ENCODE results near the gene CLASRP. TPM values are rescaled to one million over a fixed set of nuclear protein-coding genes. Genes with fewer than 3 reads are reported as not detected.

The CLASRP gene
- total RNA-seq, 1 experiment from 2014 or later = 126 TPM

DNA sequence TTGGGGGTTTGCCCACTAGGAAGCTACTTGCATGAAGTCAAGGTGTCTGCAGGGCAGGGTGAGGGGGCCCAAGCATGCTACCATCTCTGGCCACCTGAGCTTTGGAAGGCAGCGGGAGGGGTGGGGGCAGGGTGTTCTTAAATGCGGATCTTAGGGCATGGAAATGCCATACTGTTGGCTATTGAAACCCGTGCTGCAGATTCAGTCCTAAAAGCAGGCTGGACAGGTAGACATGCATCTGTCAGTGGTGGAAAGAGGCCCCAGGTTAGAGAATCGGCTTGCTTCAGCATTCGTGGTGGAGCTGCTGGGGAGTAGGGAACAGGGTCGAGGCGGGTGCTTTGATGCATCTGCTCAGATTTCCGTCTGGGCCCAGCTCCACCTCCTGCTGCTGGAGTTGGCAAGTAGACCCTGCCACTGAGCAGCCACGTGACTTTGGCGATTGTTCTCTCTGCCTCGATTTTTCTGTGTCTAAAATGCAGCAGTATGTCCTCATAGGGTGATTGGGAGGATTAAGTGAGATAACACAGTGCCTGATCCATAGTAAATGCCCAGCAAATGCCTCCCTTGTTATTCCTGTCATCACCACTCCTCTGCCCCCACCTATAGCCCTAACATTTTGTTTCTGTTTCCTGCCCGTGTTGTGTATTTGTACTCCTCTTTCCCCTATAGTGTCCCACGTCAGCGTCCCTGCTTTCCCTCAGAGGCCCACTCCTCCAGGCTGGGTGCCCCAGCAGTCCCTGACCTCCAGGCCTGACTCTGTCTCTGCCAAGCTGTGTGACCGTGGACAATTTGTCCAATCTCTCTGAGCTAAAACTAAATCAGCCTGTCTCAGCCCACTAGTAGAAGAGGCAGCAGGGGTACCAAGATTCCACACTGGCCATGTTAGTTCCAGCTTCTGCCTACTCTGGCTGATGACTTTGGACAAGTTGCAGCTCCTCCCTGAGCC lies 59.9 kb downstream of the CLASRP start:
- Mint-ChIP-seq H3K36me3 (ENCODE audit: insufficient read depth, unreplicated experiment) (peaks cover 44% of the 10 kb centered on the region), H3K9me3 (ENCODE audit: low read depth, unreplicated experiment) (no peaks in the 10 kb centered on the region), H3K4me3 (ENCODE audit: low read depth, unreplicated experiment) (peak overlapping the region; percentile 54), H3K27me3 (ENCODE audit: unreplicated experiment) (no peaks in the 10 kb centered on the region), H3K27ac (ENCODE audit: unreplicated experiment) (peak overlapping the region; percentile 96), H3K4me1 (ENCODE audit: low read depth, unreplicated experiment) (peaks cover 82% of the 10 kb centered on the region)
- intact Hi-C loops (cut with micrococcal nuclease; ENCODE audit: unreplicated experiment) = no loop called here
- CTCF ChIA-PET = interaction anchor here (0.5 to 1.9 kb wide), 7 partner anchors 10 to 209 kb away, joined by 3 to 11 read pairs (median 3); partner anchors contain the start of gene TRAPPC6A
- BruUV-seq (replicated peaks) = no TSS peak
- TF ChIP-seq CTCF (IDR thresholded peaks at IDR 0.05; ENCODE audit: unreplicated experiment) = no peak
- DNase-seq = no peak

GRCh38 chr19:45099467-45100191 lies 60.8 kb downstream of the CLASRP start:
- BruUV-seq (replicated peaks) = TSS peak; percentile 10
- no peaks in the 10 kb centered on the region for H3K27me3 Mint-ChIP-seq (ENCODE audit: unreplicated experiment)
- DNase-seq = peak; percentile 43

GRCh38 chr19:45100201-45100600 lies 61.4 kb downstream of the CLASRP start:
- no peaks in the 10 kb centered on the region for H3K27me3 Mint-ChIP-seq (ENCODE audit: unreplicated experiment)
- no TSS peak for BruUV-seq (replicated peaks)
- H3K36me3 Mint-ChIP-seq (ENCODE audit: insufficient read depth, unreplicated experiment) = peaks cover 31% of the 10 kb centered on the region
- no peak for DNase-seq
- peak overlapping the region; percentile 54 for H3K4me3 Mint-ChIP-seq (ENCODE audit: low read depth, unreplicated experiment)
- H3K9me3 Mint-ChIP-seq (ENCODE audit: low read depth, unreplicated experiment) = no peaks in the 10 kb centered on the region
- intact Hi-C loops (cut with micrococcal nuclease; ENCODE audit: unreplicated experiment) = loop anchor here (2.0 kb wide), 1 partner anchor 31 kb away; no protein-coding TSS in a partner anchor
- CTCF ChIA-PET = interaction anchor here (1.2 to 1.3 kb wide), 3 partner anchors 8 to 78 kb away, joined by 4 to 5 read pairs (median 4); partner anchors contain the start of gene TRAPPC6A
- H3K4me1 Mint-ChIP-seq (ENCODE audit: low read depth, unreplicated experiment) = peaks cover 83% of the 10 kb centered on the region
- no peak for TF ChIP-seq CTCF (IDR thresholded peaks at IDR 0.05; ENCODE audit: unreplicated experiment)
- peak overlapping the region; percentile 83 for H3K27ac Mint-ChIP-seq (ENCODE audit: unreplicated experiment)

More at GRCh38 chr19:45099467-45100191, 60.8 kb downstream of the CLASRP start:
- CTCF ChIA-PET = interaction anchor here (1.2 to 1.9 kb wide), 2 partner anchors 14 to 78 kb away, joined by 4 to 11 read pairs; partner anchors contain the start of gene TRAPPC6A
- Mint-ChIP-seq H3K27ac (ENCODE audit: unreplicated experiment) (peak overlapping the region; percentile 96), H3K4me1 (ENCODE audit: low read depth, unreplicated experiment) (peaks cover 82% of the 10 kb centered on the region), H3K36me3 (ENCODE audit: insufficient read depth, unreplicated experiment) (peaks cover 36% of the 10 kb centered on the region), H3K4me3 (ENCODE audit: low read depth, unreplicated experiment) (peak overlapping the region; percentile 54), H3K9me3 (ENCODE audit: low read depth, unreplicated experiment) (no peaks in the 10 kb centered on the region)
- no peak for TF ChIP-seq CTCF (IDR thresholded peaks at IDR 0.05; ENCODE audit: unreplicated experiment)
- intact Hi-C loops (cut with micrococcal nuclease; ENCODE audit: unreplicated experiment) = loop anchor here (2.0 kb wide), 1 partner anchor 31 kb away; no protein-coding TSS in a partner anchor

GRCh38 chr19:45100846-45101252 lies 62.0 kb downstream of the CLASRP start:
- H3K9me3 Mint-ChIP-seq (ENCODE audit: low read depth, unreplicated experiment) = no peaks in the 10 kb centered on the region
- no peak for TF ChIP-seq CTCF (IDR thresholded peaks at IDR 0.05; ENCODE audit: unreplicated experiment)
- intact Hi-C loops (cut with micrococcal nuclease; ENCODE audit: unreplicated experiment) = loop anchor here (2.0 kb wide), 1 partner anchor 30 kb away; no protein-coding TSS in a partner anchor
- no TSS peak for BruUV-seq (replicated peaks)
- H3K36me3 Mint-ChIP-seq (ENCODE audit: insufficient read depth, unreplicated experiment) = peaks cover 31% of the 10 kb centered on the region
- H3K27ac Mint-ChIP-seq (ENCODE audit: unreplicated experiment) = peak overlapping the region; percentile 83
- H3K4me1 Mint-ChIP-seq (ENCODE audit: low read depth, unreplicated experiment) = peaks cover 85% of the 10 kb centered on the region
- DNase-seq = peak; percentile 58
- no peaks in the 10 kb centered on the region for H3K27me3 Mint-ChIP-seq (ENCODE audit: unreplicated experiment)
- CTCF ChIA-PET = interaction anchor here (0.7 to 1.3 kb wide), 3 partner anchors 9 to 137 kb away, joined by 3 to 5 read pairs (median 4); no protein-coding TSS in a partner anchor
- peak overlapping the region; percentile 54 for H3K4me3 Mint-ChIP-seq (ENCODE audit: low read depth, unreplicated experiment)
